ENCODE data around the gene WWOX. TPM values are rescaled to one million over a fixed set of nuclear protein-coding genes. Genes with fewer than 3 reads are reported as not detected.

The WWOX gene
- polyA plus RNA-seq, 1 donor from 2014 or later = 25.6 TPM

DNA sequence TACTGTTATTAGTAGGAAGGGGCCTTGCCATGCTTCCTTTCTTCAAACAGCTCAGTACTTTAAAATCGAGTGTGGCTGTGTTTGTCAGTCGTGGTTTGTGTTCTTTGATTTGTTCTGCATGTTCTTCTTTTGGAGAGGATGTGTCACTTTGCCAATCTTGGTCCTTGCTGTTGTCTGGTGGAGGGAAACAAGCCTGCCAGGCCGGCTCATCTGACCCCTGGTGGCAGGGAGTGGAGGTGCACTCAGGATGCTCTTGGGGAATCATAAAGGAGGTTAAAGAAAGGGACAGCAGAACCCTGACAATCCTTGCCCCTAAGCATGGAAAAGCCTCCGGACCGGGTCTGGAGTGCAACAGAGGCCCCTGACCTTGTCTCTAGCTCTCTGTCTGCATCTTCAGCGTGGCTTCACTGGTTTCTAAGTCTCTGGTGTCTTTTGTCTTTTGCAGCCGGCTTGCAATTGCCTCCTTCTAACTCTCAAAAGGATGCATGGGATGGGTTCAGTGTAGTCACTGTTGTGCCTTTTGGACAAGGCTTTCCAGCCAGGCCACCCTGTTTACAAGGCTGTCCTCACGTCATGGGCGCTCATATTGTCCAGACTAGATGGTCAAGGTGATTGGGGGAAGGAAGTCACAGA is 135.8 kb downstream of the WWOX start:
- no peaks in the 10 kb centered on the region for H3K27me3 ChIP-seq (ENCODE audit: insufficient read depth, low read depth, low read length)
- no peak overlapping the region for H3K9ac ChIP-seq (ENCODE audit: low read length)
- no peaks in the 10 kb centered on the region for H3F3A ChIP-seq (ENCODE audit: insufficient read depth, low read length, poor library complexity, severe bottlenecking)
- no peaks in the 10 kb centered on the region for H3K9me3 ChIP-seq (ENCODE audit: low read length)
- no peaks in the 10 kb centered on the region for H3K9me2 ChIP-seq (ENCODE audit: insufficient read depth, low read length)
- H3K4me2 ChIP-seq (ENCODE audit: low read length) = no peak overlapping the region
- no peak overlapping the region for H3K27ac ChIP-seq (ENCODE audit: low read length)
- H3K4me3 ChIP-seq (ENCODE audit: low read length) = no peak overlapping the region
- peak; percentile 51 for TF ChIP-seq CTCF (IDR thresholded peaks at IDR 0.05; ENCODE audit: poor library complexity, severe bottlenecking)
- no peak for TF ChIP-seq EP300 (conservative IDR thresholded peaks at IDR 0.05; ENCODE audit: poor library complexity, severe bottlenecking)
- TF ChIP-seq MXI1 (conservative IDR thresholded peaks at IDR 0.05; ENCODE audit: poor library complexity, severe bottlenecking) = no peak
- no peak for TF ChIP-seq POLR2AphosphoS5 (IDR thresholded peaks at IDR 0.05)
- TF ChIP-seq TAF1 (IDR thresholded peaks at IDR 0.05; ENCODE audit: low read depth) = no peak
- peak; percentile 20 for TF ChIP-seq RAD21 (conservative IDR thresholded peaks at IDR 0.05)
- TF ChIP-seq SMC3 (conservative IDR thresholded peaks at IDR 0.05; ENCODE audit: poor library complexity) = no peak
- TF ChIP-seq EZH2 (IDR thresholded peaks at IDR 0.05; ENCODE audit: borderline replicate concordance, insufficient read depth, low read length, poor library complexity, severe bottlenecking) = no peak
- TF ChIP-seq, protein P1, sequence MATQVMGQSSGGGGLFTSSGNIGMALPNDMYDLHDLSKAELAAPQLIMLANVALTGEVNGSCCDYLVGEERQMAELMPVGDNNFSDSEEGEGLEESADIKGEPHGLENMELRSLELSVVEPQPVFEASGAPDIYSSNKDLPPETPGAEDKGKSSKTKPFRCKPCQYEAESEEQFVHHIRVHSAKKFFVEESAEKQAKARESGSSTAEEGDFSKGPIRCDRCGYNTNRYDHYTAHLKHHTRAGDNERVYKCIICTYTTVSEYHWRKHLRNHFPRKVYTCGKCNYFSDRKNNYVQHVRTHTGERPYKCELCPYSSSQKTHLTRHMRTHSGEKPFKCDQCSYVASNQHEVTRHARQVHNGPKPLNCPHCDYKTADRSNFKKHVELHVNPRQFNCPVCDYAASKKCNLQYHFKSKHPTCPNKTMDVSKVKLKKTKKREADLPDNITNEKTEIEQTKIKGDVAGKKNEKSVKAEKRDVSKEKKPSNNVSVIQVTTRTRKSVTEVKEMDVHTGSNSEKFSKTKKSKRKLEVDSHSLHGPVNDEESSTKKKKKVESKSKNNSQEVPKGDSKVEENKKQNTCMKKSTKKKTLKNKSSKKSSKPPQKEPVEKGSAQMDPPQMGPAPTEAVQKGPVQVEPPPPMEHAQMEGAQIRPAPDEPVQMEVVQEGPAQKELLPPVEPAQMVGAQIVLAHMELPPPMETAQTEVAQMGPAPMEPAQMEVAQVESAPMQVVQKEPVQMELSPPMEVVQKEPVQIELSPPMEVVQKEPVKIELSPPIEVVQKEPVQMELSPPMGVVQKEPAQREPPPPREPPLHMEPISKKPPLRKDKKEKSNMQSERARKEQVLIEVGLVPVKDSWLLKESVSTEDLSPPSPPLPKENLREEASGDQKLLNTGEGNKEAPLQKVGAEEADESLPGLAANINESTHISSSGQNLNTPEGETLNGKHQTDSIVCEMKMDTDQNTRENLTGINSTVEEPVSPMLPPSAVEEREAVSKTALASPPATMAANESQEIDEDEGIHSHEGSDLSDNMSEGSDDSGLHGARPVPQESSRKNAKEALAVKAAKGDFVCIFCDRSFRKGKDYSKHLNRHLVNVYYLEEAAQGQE (IDR thresholded peaks at IDR 0.05; ENCODE audit: borderline replicate concordance) = no peak
- H3K79me2 ChIP-seq (replicated peaks; ENCODE audit: insufficient read depth, low read length) = no peaks in the 10 kb centered on the region
- no peak overlapping the region for H2AFZ ChIP-seq (ENCODE audit: low read depth, low read length)
- H3K36me3 ChIP-seq (ENCODE audit: insufficient read depth, low read length) = no peaks in the 10 kb centered on the region
- no peaks in the 10 kb centered on the region for H4K20me1 ChIP-seq (ENCODE audit: insufficient read depth)

- Histone ChIP-seq H3K4me2 (ENCODE audit: low read length) (no peak overlapping the region), H3K36me3 (ENCODE audit: insufficient read depth, low read length) (no peaks in the 10 kb centered on the region), H3F3A (ENCODE audit: insufficient read depth, low read length, poor library complexity, severe bottlenecking) (no peaks in the 10 kb centered on the region), H3K9me3 (ENCODE audit: low read length) (no peaks in the 10 kb centered on the region), H3K9me2 (ENCODE audit: insufficient read depth, low read length) (no peaks in the 10 kb centered on the region), H3K4me3 (ENCODE audit: low read length) (no peak overlapping the region), H3K27ac (ENCODE audit: low read length) (no peak overlapping the region), H3K27me3 (ENCODE audit: insufficient read depth, low read depth, low read length) (no peaks in the 10 kb centered on the region), H4K20me1 (ENCODE audit: insufficient read depth) (no peaks in the 10 kb centered on the region), H2AFZ (ENCODE audit: low read depth, low read length) (no peak overlapping the region), H3K79me2 (replicated peaks; ENCODE audit: insufficient read depth, low read length) (no peaks in the 10 kb centered on the region), H3K9ac (ENCODE audit: low read length) (no peak overlapping the region)
- TF ChIP-seq SMC3 (conservative IDR thresholded peaks at IDR 0.05; ENCODE audit: poor library complexity) (no peak), CTCF (IDR thresholded peaks at IDR 0.05; ENCODE audit: poor library complexity, severe bottlenecking) (no peak), MXI1 (conservative IDR thresholded peaks at IDR 0.05; ENCODE audit: poor library complexity, severe bottlenecking) (no peak), RAD21 (conservative IDR thresholded peaks at IDR 0.05) (no peak), EP300 (conservative IDR thresholded peaks at IDR 0.05; ENCODE audit: poor library complexity, severe bottlenecking) (no peak), EZH2 (IDR thresholded peaks at IDR 0.05; ENCODE audit: borderline replicate concordance, insufficient read depth, low read length, poor library complexity, severe bottlenecking) (no peak), POLR2AphosphoS5 (IDR thresholded peaks at IDR 0.05) (no peak), TAF1 (IDR thresholded peaks at IDR 0.05; ENCODE audit: low read depth) (no peak)
- TF ChIP-seq, protein P1 (IDR thresholded peaks at IDR 0.05; ENCODE audit: borderline replicate concordance) = no peak
These were observed 136.4 kb downstream of the WWOX start for GRCh38 chr16:78235876-78236275.

Measured in neural cell (in vitro differentiated cells).